ENCODE results near the gene HPS4. TPM values are rescaled to one million over a fixed set of nuclear protein-coding genes. Genes with fewer than 3 reads are reported as not detected.

HPS4 gene
- total and polyA plus RNA-seq, 4 donors, result 5.4 to 26.2 (median 12.6) TPM

DNA sequence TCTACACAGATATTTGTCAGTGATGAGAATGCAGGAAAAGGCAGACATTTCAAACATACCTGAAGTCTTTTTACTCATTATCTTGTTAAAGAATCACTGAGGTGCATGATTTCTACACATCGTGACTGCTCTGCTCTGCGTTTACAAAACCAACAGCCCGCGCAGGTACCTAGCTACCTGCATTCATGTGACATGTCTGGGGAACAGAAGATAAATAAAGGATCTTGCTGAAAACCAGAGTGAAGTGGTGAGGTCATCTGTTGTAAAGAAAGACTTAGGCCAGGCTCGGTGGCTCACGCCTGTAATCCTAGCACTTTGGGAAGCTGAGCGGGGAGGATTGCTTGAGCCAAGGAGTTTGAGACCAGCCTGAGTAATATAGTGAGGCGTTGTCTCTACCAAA is 38.8 kb downstream of the HPS4 start:
- H3K27me3 ChIP-seq (ENCODE audit: control insufficient read depth in 4 of 4, insufficient read depth in 4 of 4, low read length in 3 of 4), result no peaks in the 10 kb centered on the region
- H3K4me1 ChIP-seq (ENCODE audit: control insufficient read depth in 4 of 4, insufficient read depth in 4 of 4, low read length in 3 of 4), result no peaks in the 10 kb centered on the region
- no peak for DNase-seq (ENCODE audit: low spot score)
- no peak overlapping the region for H3K27ac ChIP-seq (ENCODE audit: low read depth in 1 of 2, low read length in 2 of 2)
- TF ChIP-seq JUND (IDR thresholded peaks at IDR 0.05) (no peak), MAX (IDR thresholded peaks at IDR 0.05) (no peak), EGR1 (IDR thresholded peaks at IDR 0.05; ENCODE audit: low read depth in 2 of 2) (no peak), ATF3 (IDR thresholded peaks at IDR 0.05) (no peak), HNF4A (conservative IDR thresholded peaks at IDR 0.05) (no peak), SP1 (IDR thresholded peaks at IDR 0.05) (no peak), TAF1 (conservative IDR thresholded peaks at IDR 0.05) (no peak), FOXA1 (IDR thresholded peaks at IDR 0.05) (no peak), RXRA (IDR thresholded peaks at IDR 0.05) (no peak), ZBTB33 (IDR thresholded peaks at IDR 0.05) (no peak), NR2F2 (IDR thresholded peaks at IDR 0.05) (no peak), GABPA (IDR thresholded peaks at IDR 0.05 in 1 of 2, conservative IDR thresholded peaks at IDR 0.05 in 1 of 2) (no peak), FOXA2 (IDR thresholded peaks at IDR 0.05) (no peak), RAD21 (IDR thresholded peaks at IDR 0.05) (no peak)
- TF ChIP-seq, protein P1, sequence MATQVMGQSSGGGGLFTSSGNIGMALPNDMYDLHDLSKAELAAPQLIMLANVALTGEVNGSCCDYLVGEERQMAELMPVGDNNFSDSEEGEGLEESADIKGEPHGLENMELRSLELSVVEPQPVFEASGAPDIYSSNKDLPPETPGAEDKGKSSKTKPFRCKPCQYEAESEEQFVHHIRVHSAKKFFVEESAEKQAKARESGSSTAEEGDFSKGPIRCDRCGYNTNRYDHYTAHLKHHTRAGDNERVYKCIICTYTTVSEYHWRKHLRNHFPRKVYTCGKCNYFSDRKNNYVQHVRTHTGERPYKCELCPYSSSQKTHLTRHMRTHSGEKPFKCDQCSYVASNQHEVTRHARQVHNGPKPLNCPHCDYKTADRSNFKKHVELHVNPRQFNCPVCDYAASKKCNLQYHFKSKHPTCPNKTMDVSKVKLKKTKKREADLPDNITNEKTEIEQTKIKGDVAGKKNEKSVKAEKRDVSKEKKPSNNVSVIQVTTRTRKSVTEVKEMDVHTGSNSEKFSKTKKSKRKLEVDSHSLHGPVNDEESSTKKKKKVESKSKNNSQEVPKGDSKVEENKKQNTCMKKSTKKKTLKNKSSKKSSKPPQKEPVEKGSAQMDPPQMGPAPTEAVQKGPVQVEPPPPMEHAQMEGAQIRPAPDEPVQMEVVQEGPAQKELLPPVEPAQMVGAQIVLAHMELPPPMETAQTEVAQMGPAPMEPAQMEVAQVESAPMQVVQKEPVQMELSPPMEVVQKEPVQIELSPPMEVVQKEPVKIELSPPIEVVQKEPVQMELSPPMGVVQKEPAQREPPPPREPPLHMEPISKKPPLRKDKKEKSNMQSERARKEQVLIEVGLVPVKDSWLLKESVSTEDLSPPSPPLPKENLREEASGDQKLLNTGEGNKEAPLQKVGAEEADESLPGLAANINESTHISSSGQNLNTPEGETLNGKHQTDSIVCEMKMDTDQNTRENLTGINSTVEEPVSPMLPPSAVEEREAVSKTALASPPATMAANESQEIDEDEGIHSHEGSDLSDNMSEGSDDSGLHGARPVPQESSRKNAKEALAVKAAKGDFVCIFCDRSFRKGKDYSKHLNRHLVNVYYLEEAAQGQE (IDR thresholded peaks at IDR 0.05), result no peak
- H3K9ac ChIP-seq (ENCODE audit: low read depth in 1 of 2, low read length in 2 of 2), result no peak overlapping the region
- peaks cover 0 to under 1% (median 0%) of the 10 kb centered on the region in 4 donors for H3K36me3 ChIP-seq (ENCODE audit: control insufficient read depth in 4 of 4, insufficient read depth in 3 of 4, low read depth in 1 of 4, low read length in 3 of 4)
- no peaks in the 10 kb centered on the region for H3K9me3 ChIP-seq (ENCODE audit: control insufficient read depth in 4 of 4, low read length in 3 of 4)
- no peak overlapping the region for H3K4me3 ChIP-seq (ENCODE audit: low read depth in 1 of 3, low read length in 3 of 3)
- WGBS, result 84% methylated on average over 8 of the region's 8 CpGs

DNA sequence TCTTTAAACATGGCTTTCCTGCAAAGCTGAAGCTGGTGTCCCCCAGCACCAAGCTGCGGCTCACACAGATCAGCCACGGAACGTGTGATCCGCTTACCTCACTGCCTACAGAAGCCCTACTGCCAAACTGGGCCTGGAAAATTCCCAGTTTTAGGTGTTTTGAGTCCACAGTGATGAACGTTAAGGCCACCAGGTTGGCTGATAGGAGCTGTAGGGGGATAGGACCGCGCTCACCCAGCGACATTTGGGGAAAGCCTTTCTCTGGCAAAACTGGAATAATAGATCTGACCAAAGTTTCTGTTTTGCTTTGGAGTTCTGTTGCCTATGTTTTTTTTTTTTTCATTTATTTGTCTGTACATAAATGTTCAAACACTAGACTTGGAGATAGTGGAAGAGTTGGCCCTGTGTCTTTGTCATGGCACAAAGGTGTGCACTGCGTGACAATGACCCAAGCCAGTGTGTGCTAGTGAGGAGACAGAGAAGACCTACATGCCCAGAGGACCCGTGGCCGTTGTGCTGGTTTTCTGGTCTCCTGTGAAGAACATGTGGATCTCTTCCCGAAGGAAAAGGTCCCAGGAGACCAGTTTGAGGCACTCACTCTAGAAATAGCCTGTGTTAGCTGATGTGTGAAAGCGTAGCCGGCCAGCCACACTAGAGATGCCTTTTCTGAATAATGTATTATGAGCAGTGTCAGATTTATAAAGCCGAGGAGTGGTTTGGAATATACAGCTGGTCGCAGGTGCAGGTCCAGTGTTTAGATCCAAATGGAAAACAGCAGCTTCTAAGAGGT is 39.5 kb downstream of the HPS4 start:
- no peaks in the 10 kb centered on the region for H3K36me3 ChIP-seq (ENCODE audit: control insufficient read depth in 4 of 4, insufficient read depth in 3 of 4, low read depth in 1 of 4, low read length in 3 of 4)
- H3K4me1 ChIP-seq (ENCODE audit: control insufficient read depth in 4 of 4, insufficient read depth in 4 of 4, low read length in 3 of 4), result no peaks in the 10 kb centered on the region
- TF ChIP-seq RXRA (IDR thresholded peaks at IDR 0.05), result no peak
- TF ChIP-seq, protein P1 (IDR thresholded peaks at IDR 0.05), result no peak
- no peak for TF ChIP-seq FOXA1 (IDR thresholded peaks at IDR 0.05)
- no peak for TF ChIP-seq TAF1 (conservative IDR thresholded peaks at IDR 0.05)
- no peak for TF ChIP-seq GABPA (IDR thresholded peaks at IDR 0.05 in 1 of 2, conservative IDR thresholded peaks at IDR 0.05 in 1 of 2)
- no peak for TF ChIP-seq EGR1 (IDR thresholded peaks at IDR 0.05; ENCODE audit: low read depth in 2 of 2)
- H3K4me3 ChIP-seq (ENCODE audit: low read depth in 1 of 3, low read length in 3 of 3), result no peak overlapping the region
- no peak overlapping the region for H3K27ac ChIP-seq (ENCODE audit: low read depth in 1 of 2, low read length in 2 of 2)
- H3K9ac ChIP-seq (ENCODE audit: low read depth in 1 of 2, low read length in 2 of 2), result no peak overlapping the region
- no peaks in the 10 kb centered on the region for H3K27me3 ChIP-seq (ENCODE audit: control insufficient read depth in 4 of 4, insufficient read depth in 4 of 4, low read length in 3 of 4)
- 94% methylated on average over 16 of the region's 16 CpGs for WGBS
- no peak for DNase-seq (ENCODE audit: low spot score)
- H3K9me3 ChIP-seq (ENCODE audit: control insufficient read depth in 4 of 4, low read length in 3 of 4), result no peaks in the 10 kb centered on the region
